ENCODE data around the gene HOXA11. TPM values are rescaled to one million over a fixed set of nuclear protein-coding genes. Genes with fewer than 3 reads are reported as not detected.
A peak's percentile ranks its signal among the peaks of the same experiment; 100 is the strongest.

HOXA11 gene
- total RNA-seq, 6 experiments from 2014 or later: 33.1 to 42.1 (median 39.1) TPM

DNA sequence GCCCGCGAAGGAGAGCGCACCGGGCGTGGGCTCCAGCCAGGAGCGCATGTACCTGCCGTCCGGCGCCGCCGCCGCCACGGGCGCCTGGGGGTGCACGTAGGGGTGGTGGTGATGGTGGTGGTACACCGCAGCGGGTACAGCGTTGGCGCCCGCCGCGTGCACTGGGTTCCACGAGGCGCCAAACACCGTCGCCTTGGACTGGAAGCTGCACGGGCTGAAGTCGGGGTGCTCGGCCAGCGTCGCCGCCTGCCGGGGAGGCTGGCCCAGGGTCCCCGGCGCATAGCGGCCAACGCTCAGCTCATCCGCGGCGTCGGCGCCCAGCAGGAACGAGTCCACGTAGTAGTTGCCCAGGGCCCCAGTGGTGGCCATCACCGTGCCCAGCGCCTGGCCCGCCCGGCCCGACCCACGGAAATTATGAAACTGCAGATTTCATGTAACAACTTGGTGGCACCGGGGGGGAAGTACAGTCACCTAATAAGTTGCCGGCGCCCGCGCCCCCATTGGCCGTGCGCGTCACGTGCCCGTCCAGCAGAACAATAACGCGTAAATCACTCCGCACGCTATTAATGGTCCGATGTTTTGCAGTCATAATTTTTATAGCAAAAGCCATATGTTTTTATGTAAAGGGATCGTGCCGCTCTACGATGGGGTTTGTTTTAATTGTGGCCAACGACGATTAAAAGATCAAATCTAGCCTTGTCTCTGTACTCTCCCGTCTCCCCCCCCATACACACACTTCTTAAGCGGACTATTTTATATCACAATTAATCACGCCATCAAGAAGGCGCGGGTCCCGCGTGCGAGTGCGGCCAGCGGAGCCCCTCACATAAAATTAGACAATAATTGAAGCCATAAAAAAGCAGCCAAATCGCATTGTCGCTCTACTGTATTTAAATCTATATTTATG lies 19.7 kb downstream of the HOXA11 start, which contains the start of gene HOXA9:
Gene HOXA9, minus strand, starts transcription at position 449 of the 907 bp plus-strand sequence. Its CDS starts 80 bp downstream, at position 369.
- no peaks in the 10 kb centered on the region for H3K9me3 Mint-ChIP-seq
- TF ChIP-seq, protein P1, sequence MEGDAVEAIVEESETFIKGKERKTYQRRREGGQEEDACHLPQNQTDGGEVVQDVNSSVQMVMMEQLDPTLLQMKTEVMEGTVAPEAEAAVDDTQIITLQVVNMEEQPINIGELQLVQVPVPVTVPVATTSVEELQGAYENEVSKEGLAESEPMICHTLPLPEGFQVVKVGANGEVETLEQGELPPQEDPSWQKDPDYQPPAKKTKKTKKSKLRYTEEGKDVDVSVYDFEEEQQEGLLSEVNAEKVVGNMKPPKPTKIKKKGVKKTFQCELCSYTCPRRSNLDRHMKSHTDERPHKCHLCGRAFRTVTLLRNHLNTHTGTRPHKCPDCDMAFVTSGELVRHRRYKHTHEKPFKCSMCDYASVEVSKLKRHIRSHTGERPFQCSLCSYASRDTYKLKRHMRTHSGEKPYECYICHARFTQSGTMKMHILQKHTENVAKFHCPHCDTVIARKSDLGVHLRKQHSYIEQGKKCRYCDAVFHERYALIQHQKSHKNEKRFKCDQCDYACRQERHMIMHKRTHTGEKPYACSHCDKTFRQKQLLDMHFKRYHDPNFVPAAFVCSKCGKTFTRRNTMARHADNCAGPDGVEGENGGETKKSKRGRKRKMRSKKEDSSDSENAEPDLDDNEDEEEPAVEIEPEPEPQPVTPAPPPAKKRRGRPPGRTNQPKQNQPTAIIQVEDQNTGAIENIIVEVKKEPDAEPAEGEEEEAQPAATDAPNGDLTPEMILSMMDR (IDR thresholded peaks at IDR 0.05): peak; percentile 33; the same call in 1 of the 2 replicates
- H3K4me3 Mint-ChIP-seq: peak within 1 kb of the TSS; percentile 96
- H3K4me1 Mint-ChIP-seq (ENCODE audit: low read depth): peaks cover 22% of the 10 kb centered on the region
- H3K27ac Mint-ChIP-seq: peak within 1 kb of the TSS; percentile 99
- peaks cover 57% of the 10 kb centered on the region for H3K36me3 Mint-ChIP-seq (ENCODE audit: low read depth)
- peak; percentile 96 for DNase-seq
- peaks cover 19% of the 10 kb centered on the region for H3K27me3 Mint-ChIP-seq (ENCODE audit: insufficient read depth)

DNA sequence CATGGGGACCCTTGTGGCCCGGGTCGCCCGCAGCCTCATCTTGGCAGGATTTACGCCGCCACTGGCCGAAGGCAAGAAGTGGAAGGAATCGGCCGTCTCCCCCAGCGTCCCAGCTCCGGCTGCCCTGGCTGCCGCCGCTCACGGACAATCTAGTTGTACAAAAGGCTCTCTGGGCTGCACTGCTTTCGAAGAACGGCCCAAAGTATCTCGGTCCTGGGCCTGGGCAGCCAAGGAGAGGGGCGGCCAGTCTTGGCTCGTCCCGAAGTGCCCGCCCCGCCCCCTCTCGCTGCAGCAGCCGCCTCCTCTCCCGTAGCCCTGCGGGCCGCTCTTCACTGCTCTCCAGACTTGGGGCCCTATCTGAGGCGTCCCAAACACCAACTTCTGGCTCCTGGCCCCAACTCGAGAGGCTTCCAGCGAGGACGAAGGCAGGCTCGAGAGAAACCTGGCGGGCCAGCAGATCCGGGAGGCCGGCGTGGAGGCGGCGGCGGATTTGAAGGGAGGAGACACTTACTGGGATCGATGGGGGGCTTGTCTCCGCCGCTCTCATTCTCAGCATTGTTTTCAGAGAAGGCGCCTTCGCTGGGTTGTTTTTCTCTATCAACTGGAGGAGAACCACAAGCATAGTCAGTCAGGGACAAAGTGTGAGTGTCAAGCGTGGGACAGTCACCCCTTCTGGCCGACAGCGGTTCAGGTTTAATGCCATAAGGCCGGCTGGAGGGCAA lies 20.5 kb downstream of the HOXA11 start:
- peak overlapping the region; percentile 96 for H3K4me3 Mint-ChIP-seq
- peaks cover 17% of the 10 kb centered on the region for H3K27me3 Mint-ChIP-seq (ENCODE audit: insufficient read depth)
- peaks cover 22% of the 10 kb centered on the region for H3K4me1 Mint-ChIP-seq (ENCODE audit: low read depth)
- no peaks in the 10 kb centered on the region for H3K9me3 Mint-ChIP-seq
- peaks cover 53% of the 10 kb centered on the region for H3K36me3 Mint-ChIP-seq (ENCODE audit: low read depth)
- DNase-seq: no peak
- peak overlapping the region; percentile 99 for H3K27ac Mint-ChIP-seq
- TF ChIP-seq, protein P1 (IDR thresholded peaks at IDR 0.05): peak; percentile 55; the same call in 1 of the 2 replicates

DNA sequence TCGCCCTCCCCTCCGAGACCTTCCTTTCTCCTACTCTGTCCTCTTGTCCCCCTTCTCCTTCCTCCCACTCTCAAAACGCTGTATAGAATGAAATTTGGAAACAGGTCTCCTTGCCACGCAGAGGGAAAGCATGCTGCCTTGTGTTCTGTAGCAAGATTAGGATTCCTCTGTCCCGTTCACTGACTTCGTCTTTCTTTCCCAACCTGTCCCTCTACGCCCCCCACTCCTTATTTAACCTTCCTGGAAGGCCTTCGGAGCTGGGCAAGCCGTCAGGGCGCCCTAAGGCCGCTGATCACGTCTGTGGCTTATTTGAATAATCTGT lies 21.0 kb downstream of the HOXA11 start:
- peak overlapping the region; percentile 99 for H3K27ac Mint-ChIP-seq
- H3K36me3 Mint-ChIP-seq (ENCODE audit: low read depth): peaks cover 51% of the 10 kb centered on the region
- peaks cover 17% of the 10 kb centered on the region for H3K27me3 Mint-ChIP-seq (ENCODE audit: insufficient read depth)
- H3K4me3 Mint-ChIP-seq: peak overlapping the region; percentile 96
- TF ChIP-seq, protein P1 (IDR thresholded peaks at IDR 0.05): no peak; the same call in 1 of the 2 replicates
- H3K4me1 Mint-ChIP-seq (ENCODE audit: low read depth): peaks cover 22% of the 10 kb centered on the region
- no peak for DNase-seq
- no peaks in the 10 kb centered on the region for H3K9me3 Mint-ChIP-seq

DNA sequence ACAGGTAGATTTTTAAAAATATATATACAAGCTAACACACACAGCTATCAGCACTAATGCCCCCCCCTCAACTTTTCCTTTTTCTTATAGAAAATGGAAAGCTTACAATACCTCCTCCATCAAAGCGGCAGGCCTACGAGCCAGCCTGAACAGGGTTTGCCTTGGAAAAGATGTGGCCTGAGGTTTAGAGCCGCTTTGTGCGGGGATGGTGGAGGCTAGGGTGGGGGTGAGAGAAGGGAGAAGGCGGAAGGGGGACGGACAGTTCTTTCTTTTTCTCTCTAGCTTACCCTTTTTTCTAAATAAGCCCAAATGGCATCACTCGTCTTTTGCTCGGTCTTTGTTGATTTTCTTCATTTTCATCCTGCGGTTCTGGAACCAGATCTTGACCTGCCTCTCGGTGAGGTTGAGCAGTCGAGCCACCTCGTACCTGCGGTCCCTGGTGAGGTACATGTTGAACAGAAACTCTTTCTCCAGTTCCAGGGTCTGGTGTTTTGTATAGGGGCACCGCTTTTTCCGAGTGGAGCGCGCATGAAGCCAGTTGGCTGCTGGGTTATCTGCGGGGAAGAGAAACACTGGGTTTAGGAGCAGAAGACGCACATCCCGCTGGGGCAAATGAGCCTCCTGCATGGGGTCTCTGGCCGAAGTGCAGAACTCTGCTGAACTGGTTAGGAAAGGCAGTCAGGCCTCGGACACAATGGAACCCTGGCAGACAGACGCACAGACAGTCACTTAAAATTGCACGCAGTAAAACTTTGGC lies 21.6 kb downstream of the HOXA11 start:
- Mint-ChIP-seq H3K36me3 (ENCODE audit: low read depth) (peaks cover 46% of the 10 kb centered on the region), H3K4me1 (ENCODE audit: low read depth) (peaks cover 19% of the 10 kb centered on the region), H3K27me3 (ENCODE audit: insufficient read depth) (peaks cover 12% of the 10 kb centered on the region), H3K4me3 (peak overlapping the region; percentile 96), H3K9me3 (no peaks in the 10 kb centered on the region), H3K27ac (peak overlapping the region; percentile 99)
- no peak for DNase-seq
- TF ChIP-seq, protein P1 (IDR thresholded peaks at IDR 0.05): no peak

Data from HFFc6 (cell line).